Panc1 (cell line): ENCODE results near the gene NUMBL. TPM values are rescaled to one million over a fixed set of nuclear protein-coding genes. Genes with fewer than 3 reads are reported as not detected.

Experiments used
- ATAC-seq: fragments of 200-7000 bp; cut with Tn5 transposase; 2 replicates; pipeline ENCODE4 v1.9.1; 2020; ENCODE audit warnings: mild to moderate bottlenecking, moderate library complexity
- BruUV-seq: library from RNA; stranded (reverse); fragments of 400-500 nt; replicated peaks from 2 replicates; lab custom pipeline; 2021; lab: Mats Ljungman, UMichigan
- CTCF ChIA-PET: fragments of 300-600 bp; sonication (Branson Sonifier 250); formaldehyde crosslinking; loops from one replicate; lab custom pipeline; 2022; ENCODE audit warnings: antibody characterized with exemption; lab: Charles Lee
- POLR2A ChIA-PET: fragments of 300-600 bp; sonication (Branson Sonifier 250); formaldehyde crosslinking; loops from one replicate; lab custom pipeline; 2022; ENCODE audit warnings: antibody characterized with exemption; lab: Charles Lee
- DNase-seq: peaks from one replicate; pipeline ENCODE4 v3.0.0-alpha.2; 2010; ENCODE audit warnings: low read depth, low spot score
- H3K27ac ChIP-seq: 2 replicates; pipeline ENCODE4 v1.5.1; 2011; ENCODE audit warnings: mild to moderate bottlenecking, low read length, inconsistent platforms
- H3K27me3 ChIP-seq: fragments of 200-500 bp; sonication (Bioruptor generic); 2 replicates; pipeline ENCODE4 v1.6.0; 2014; ENCODE audit warnings: low read length, inconsistent platforms; ENCODE audit not compliant: control insufficient read depth, insufficient read depth
- H3K36me3 ChIP-seq: fragments of 200-500 bp; sonication (Bioruptor generic); 2 replicates; pipeline ENCODE4 v1.5.1; 2014; ENCODE audit warnings: inconsistent platforms, mild to moderate bottlenecking, low read length, moderate library complexity; ENCODE audit not compliant: control insufficient read depth, insufficient read depth
- H3K4me1 ChIP-seq: 2 replicates; pipeline ENCODE4 v1.5.1; 2011; ENCODE audit warnings: inconsistent platforms, mild to moderate bottlenecking, low read length, moderate library complexity; ENCODE audit not compliant: control insufficient read depth, insufficient read depth
- H3K4me3 ChIP-seq, 2 experiments: 2 replicates each; pipeline ENCODE4 v1.5.1; 2011 to 2012; ENCODE audit warnings: low read depth in 2 of 2, low read length in 2 of 2, mild to moderate bottlenecking in 2 of 2, inconsistent platforms in 1 of 2, moderate library complexity in 1 of 2
- H3K9me3 ChIP-seq: fragments of 200-500 bp; sonication (Bioruptor generic); 2 replicates; pipeline ENCODE4 v1.5.1; 2014; ENCODE audit warnings: low read depth, mild to moderate bottlenecking, inconsistent platforms, low read length, moderate library complexity; ENCODE audit not compliant: control insufficient read depth, insufficient read depth
- CTCF ChIP-seq: fragments of 450-650 bp; IDR thresholded peaks from 2 replicates; pipeline ENCODE4 v1.5.1; 2017; ENCODE audit warnings: mild to moderate bottlenecking
- POLR2AphosphoS5 ChIP-seq: IDR thresholded peaks from 2 replicates; pipeline ENCODE4 v1.6.1; 2012; ENCODE audit warnings: mild to moderate bottlenecking, low read depth, low read length, moderate library complexity
- SIN3A ChIP-seq: IDR thresholded peaks from 2 replicates; pipeline ENCODE4 v1.6.1; 2012; ENCODE audit warnings: low read depth, mild to moderate bottlenecking, low read length, moderate library complexity, borderline replicate concordance; ENCODE audit not compliant: insufficient read depth
- TCF7L2 ChIP-seq: IDR thresholded peaks from 2 replicates; pipeline ENCODE4 v1.6.1; 2011; ENCODE audit warnings: mild to moderate bottlenecking, low read depth, low read length, inconsistent platforms
- in situ Hi-C: cut with HindIII; loops from 2 replicates; pipeline ENCODE4 v1.10.0; 2016; ENCODE audit warnings: low sequenced_read_pairs, low pct_unique_long_range_greater_than_20kb
- intact Hi-C: fragments of 100-400 bp; cut with micrococcal nuclease; formaldehyde crosslinking; loops from one replicate; pipeline ENCODE4 v1.10.0; 2022; ENCODE audit not compliant: unreplicated experiment
- total RNA-seq: library from RNA; stranded (reverse); gene quantifications from one replicate; pipeline ENCODE4 v1.2.1, GENCODE V29; 2021; ENCODE audit not compliant: unreplicated experiment
- TF ChIP-seq, protein P1 (sequence below), 2 experiments: IDR thresholded peaks; 2 replicates each; pipeline ENCODE4 v1.6.1; 2011 to 2012; ENCODE audit warnings: low read depth in 2 of 2, control low read depth in 1 of 2, low read length in 1 of 2, mild to moderate bottlenecking in 1 of 2, moderate library complexity in 1 of 2; ENCODE audit not compliant: insufficient read depth in 1 of 2

NUMBL gene
- total RNA-seq, 1 experiment from 2014 or later, result 27.6 TPM

- no peak overlapping the region for H3K27ac ChIP-seq
- no peak overlapping the region for H3K4me3 ChIP-seq
- BruUV-seq, result no TSS peak
- no peaks in the 10 kb centered on the region for H3K9me3 ChIP-seq
- intact Hi-C loops (loop anchor here (10.0 kb wide), 1 partner anchor 136 kb away; no protein-coding TSS in a partner anchor), in situ Hi-C loops (no loop called here)
- peaks cover 7% of the 10 kb centered on the region for H3K4me1 ChIP-seq
- no peak for TF ChIP-seq POLR2AphosphoS5
- POLR2A ChIA-PET, result no interaction called here
- no peaks in the 10 kb centered on the region for H3K36me3 ChIP-seq
- CTCF ChIA-PET, result no interaction called here
- no peaks in the 10 kb centered on the region for H3K27me3 ChIP-seq
- DNase-seq (no peak), ATAC-seq (no peak)
Measured at GRCh38 chr19:40668991-40669614, 21.3 kb downstream of the NUMBL start.

DNA sequence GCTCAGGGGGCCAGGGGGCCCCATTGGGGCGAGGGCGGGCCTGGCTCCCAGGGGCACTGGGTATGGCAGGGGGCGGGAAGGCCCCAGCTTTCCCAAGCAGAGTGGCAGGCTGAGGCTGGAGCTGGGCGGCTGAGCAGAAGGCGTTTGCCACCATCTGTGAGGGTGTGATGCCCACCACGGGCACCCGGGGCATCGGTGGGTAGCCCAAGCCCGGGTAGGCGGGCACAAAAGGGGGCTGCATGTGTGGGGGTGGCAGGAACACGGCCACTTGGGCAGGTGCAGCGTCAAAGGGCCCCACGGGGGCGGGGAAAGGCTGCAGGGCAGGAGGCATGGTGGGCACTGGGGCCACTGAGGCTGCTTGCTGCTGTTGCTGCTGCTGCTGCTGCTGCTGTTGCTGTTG lies 22.8 kb downstream of the NUMBL start:
- no peak for DNase-seq
- Histone ChIP-seq H3K4me3 (no peak overlapping the region), H3K4me1 (peaks cover 12% of the 10 kb centered on the region), H3K36me3 (no peaks in the 10 kb centered on the region), H3K27ac (no peak overlapping the region), H3K27me3 (no peaks in the 10 kb centered on the region), H3K9me3 (no peaks in the 10 kb centered on the region)
- TF ChIP-seq POLR2AphosphoS5, result no peak
- no peak for TF ChIP-seq TCF7L2
- TF ChIP-seq, protein P1, sequence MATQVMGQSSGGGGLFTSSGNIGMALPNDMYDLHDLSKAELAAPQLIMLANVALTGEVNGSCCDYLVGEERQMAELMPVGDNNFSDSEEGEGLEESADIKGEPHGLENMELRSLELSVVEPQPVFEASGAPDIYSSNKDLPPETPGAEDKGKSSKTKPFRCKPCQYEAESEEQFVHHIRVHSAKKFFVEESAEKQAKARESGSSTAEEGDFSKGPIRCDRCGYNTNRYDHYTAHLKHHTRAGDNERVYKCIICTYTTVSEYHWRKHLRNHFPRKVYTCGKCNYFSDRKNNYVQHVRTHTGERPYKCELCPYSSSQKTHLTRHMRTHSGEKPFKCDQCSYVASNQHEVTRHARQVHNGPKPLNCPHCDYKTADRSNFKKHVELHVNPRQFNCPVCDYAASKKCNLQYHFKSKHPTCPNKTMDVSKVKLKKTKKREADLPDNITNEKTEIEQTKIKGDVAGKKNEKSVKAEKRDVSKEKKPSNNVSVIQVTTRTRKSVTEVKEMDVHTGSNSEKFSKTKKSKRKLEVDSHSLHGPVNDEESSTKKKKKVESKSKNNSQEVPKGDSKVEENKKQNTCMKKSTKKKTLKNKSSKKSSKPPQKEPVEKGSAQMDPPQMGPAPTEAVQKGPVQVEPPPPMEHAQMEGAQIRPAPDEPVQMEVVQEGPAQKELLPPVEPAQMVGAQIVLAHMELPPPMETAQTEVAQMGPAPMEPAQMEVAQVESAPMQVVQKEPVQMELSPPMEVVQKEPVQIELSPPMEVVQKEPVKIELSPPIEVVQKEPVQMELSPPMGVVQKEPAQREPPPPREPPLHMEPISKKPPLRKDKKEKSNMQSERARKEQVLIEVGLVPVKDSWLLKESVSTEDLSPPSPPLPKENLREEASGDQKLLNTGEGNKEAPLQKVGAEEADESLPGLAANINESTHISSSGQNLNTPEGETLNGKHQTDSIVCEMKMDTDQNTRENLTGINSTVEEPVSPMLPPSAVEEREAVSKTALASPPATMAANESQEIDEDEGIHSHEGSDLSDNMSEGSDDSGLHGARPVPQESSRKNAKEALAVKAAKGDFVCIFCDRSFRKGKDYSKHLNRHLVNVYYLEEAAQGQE (IDR thresholded peaks at IDR 0.05; ENCODE audit: insufficient read depth in 1 of 2, low read depth in 2 of 2, low read length in 1 of 2), result no peak
- no peak for TF ChIP-seq SIN3A
- no peak for TF ChIP-seq CTCF
- no TSS peak for BruUV-seq
- in situ Hi-C loops, result no loop called here
- ChIA-PET CTCF (no interaction called here), POLR2A (no interaction called here)
- no peak for ATAC-seq
- intact Hi-C loops, result loop anchor here (10.0 kb wide), 1 partner anchor 137 kb away; no protein-coding TSS in a partner anchor

DNA sequence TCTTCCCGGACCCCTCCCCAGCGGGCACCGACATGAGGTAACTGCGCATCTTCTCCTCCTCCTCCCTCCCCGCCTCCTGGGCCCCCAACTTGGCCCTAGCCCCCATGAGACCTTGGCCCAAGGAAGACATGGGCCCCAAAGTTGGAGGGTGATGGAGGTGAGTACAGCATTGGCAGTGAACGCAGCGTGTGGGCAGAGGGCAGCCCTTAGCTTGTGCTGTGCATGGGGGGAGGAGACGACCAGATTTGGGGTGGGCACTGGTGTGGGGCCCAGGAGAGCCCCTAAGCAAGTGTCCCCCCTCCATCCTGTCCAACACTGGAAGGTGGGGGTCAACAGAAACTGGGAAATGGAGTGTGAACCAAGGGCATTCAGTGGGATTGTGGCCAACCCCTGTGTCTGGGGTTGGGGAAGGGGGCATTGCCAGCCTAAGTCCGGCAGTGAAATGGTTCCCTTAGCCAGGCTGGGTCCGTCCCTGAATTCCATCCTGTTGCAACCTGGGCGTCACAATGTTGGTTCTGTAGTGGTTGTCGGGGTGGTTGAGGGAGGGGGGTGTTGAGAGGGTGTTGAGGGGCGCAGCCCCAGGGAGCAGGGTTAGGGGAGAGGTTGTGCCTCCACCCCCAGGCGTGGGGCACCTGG lies 23.5 kb downstream of the NUMBL start:
- CTCF ChIA-PET, result no interaction called here
- Histone ChIP-seq H3K4me1 (peaks cover 12% of the 10 kb centered on the region), H3K27me3 (no peaks in the 10 kb centered on the region), H3K36me3 (no peaks in the 10 kb centered on the region), H3K27ac (no peak overlapping the region), H3K4me3 (no peak overlapping the region), H3K9me3 (no peaks in the 10 kb centered on the region)
- TF ChIP-seq CTCF, result no peak
- TF ChIP-seq SIN3A, result no peak
- TF ChIP-seq, protein P1 (IDR thresholded peaks at IDR 0.05; ENCODE audit: insufficient read depth in 1 of 2, low read depth in 2 of 2, low read length in 1 of 2), result no peak
- TF ChIP-seq TCF7L2, result no peak
- no peak for TF ChIP-seq POLR2AphosphoS5
- ATAC-seq (no peak), DNase-seq (no peak)
- in situ Hi-C loops, result no loop called here
- POLR2A ChIA-PET, result no interaction called here
- intact Hi-C loops, result loop anchor here (10.0 kb wide), 1 partner anchor 138 kb away; no protein-coding TSS in a partner anchor
- TSS peak; percentile 79 for BruUV-seq
